ENCODE results near the gene JARID2. TPM values are rescaled to one million over a fixed set of nuclear protein-coding genes. Genes with fewer than 3 reads are reported as not detected.

The JARID2 gene
- polyA plus RNA-seq, 1 experiment = 6.1 TPM

GRCh38 chr6:15336900-15337560 lies 91.2 kb downstream of the JARID2 start:
- DNase-seq (ENCODE audit: low read depth) = no peak
- POLR2A ChIA-PET = no interaction called here
- CTCF ChIA-PET = interaction anchor here (0.5 kb wide), 1 partner anchor 1571 kb away, joined by 6 read pairs; no protein-coding TSS in a partner anchor
- no peak for TF ChIP-seq CTCF (IDR thresholded peaks at IDR 0.05; ENCODE audit: insufficient read depth, low read depth, low read length)
- H3K4me3 ChIP-seq (ENCODE audit: low read depth, low read length) = no peak overlapping the region
- no peaks in the 10 kb centered on the region for H3K27me3 ChIP-seq (ENCODE audit: control insufficient read depth, insufficient read depth, low read length)
- no peaks in the 10 kb centered on the region for H3K36me3 ChIP-seq (ENCODE audit: control insufficient read depth, insufficient read depth, low read length)

- no peak for DNase-seq (ENCODE audit: low read depth)
- Histone ChIP-seq H3K27me3 (ENCODE audit: control insufficient read depth, insufficient read depth, low read length) (no peaks in the 10 kb centered on the region), H3K36me3 (ENCODE audit: control insufficient read depth, insufficient read depth, low read length) (no peaks in the 10 kb centered on the region), H3K4me3 (ENCODE audit: low read depth, low read length) (no peak overlapping the region)
- CTCF ChIA-PET = no interaction called here
- TF ChIP-seq CTCF (IDR thresholded peaks at IDR 0.05; ENCODE audit: insufficient read depth, low read depth, low read length) = no peak
- POLR2A ChIA-PET = no interaction called here
Observed at GRCh38 chr6:15337582-15337981, 91.7 kb downstream of the JARID2 start.

DNA sequence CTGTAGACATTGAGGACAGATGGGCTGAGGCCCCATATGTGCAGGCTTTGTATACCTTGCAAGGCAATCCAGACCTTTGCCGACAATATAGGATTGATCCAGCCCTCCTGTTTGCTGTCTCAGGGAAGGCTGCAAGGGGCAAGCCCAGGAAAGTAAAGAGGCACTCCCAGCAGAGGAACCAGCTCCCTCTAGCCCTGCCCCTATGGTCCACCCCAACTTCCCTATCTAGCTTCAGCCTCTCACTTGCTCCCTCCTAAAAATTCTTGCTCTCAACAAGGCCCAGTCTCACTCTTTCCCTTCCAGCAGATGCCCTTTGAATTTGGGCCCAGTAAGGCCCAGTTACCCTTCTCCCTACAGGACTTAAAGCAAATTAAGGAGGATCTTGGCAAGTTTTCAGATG lies 92.6 kb downstream of the JARID2 start:
- DNase-seq (ENCODE audit: low read depth) = no peak
- ChIA-PET POLR2A (no interaction called here), CTCF (no interaction called here)
- no peaks in the 10 kb centered on the region for H3K36me3 ChIP-seq (ENCODE audit: control insufficient read depth, insufficient read depth, low read length)
- H3K27me3 ChIP-seq (ENCODE audit: control insufficient read depth, insufficient read depth, low read length) = no peaks in the 10 kb centered on the region
- no peak overlapping the region for H3K4me3 ChIP-seq (ENCODE audit: low read depth, low read length)
- TF ChIP-seq CTCF (IDR thresholded peaks at IDR 0.05; ENCODE audit: insufficient read depth, low read depth, low read length) = no peak

GRCh38 chr6:15339081-15339480 lies 93.2 kb downstream of the JARID2 start:
- POLR2A ChIA-PET = no interaction called here
- no peaks in the 10 kb centered on the region for H3K36me3 ChIP-seq (ENCODE audit: control insufficient read depth, insufficient read depth, low read length)

DNA sequence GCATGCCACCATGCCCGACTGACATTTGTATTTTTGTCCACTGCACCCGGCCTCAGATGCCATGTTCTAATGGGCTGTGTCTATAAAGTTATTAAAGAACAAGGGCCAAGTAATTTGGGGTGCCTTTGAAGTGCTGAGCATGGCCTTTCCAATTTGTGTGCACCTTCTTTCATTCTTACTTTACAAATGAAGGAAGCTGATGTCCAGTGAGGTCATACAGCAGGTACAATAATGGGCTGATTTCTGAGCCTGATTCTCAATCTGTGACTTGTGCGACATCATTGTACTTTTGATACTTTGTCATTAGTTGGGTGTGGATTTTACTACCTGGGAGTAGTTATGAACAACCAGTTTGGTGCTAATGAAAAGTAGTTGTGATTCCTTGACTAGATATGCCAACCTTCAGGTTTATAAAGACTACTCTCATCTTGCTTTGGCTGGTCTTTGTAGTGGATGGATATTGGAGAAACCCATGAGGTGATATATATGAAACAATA lies 94.3 kb downstream of the JARID2 start:
- ChIA-PET CTCF (no interaction called here), POLR2A (no interaction called here)
- no peak for DNase-seq (ENCODE audit: low read depth)
- no peak overlapping the region for H3K4me3 ChIP-seq (ENCODE audit: low read depth, low read length)
- no peaks in the 10 kb centered on the region for H3K36me3 ChIP-seq (ENCODE audit: control insufficient read depth, insufficient read depth, low read length)
- no peaks in the 10 kb centered on the region for H3K27me3 ChIP-seq (ENCODE audit: control insufficient read depth, insufficient read depth, low read length)
- no peak for TF ChIP-seq CTCF (IDR thresholded peaks at IDR 0.05; ENCODE audit: insufficient read depth, low read depth, low read length)

More at GRCh38 chr6:15339081-15339480, 93.2 kb downstream of the JARID2 start:
- Histone ChIP-seq H3K27me3 (ENCODE audit: control insufficient read depth, insufficient read depth, low read length) (no peaks in the 10 kb centered on the region), H3K4me3 (ENCODE audit: low read depth, low read length) (no peak overlapping the region)
- CTCF ChIA-PET = no interaction called here
- no peak for DNase-seq (ENCODE audit: low read depth)
- no peak for TF ChIP-seq CTCF (IDR thresholded peaks at IDR 0.05; ENCODE audit: insufficient read depth, low read depth, low read length)
